H9 (cell line): ENCODE measurements around the gene TMPRSS3. TPM values are rescaled to one million over a fixed set of nuclear protein-coding genes. Genes with fewer than 3 reads are reported as not detected.

ENCODE experiments used
- DNase-seq: peaks from one replicate; pipeline ENCODE4 v3.0.0-alpha.2; 2017
- H2AFZ ChIP-seq: one replicate; pipeline ENCODE4 v1.6.1; 2013; ENCODE audit warnings: mild to moderate bottlenecking, low read length, control low read depth, moderate library complexity
- H2AK5ac ChIP-seq: 2 replicates; pipeline ENCODE4 v1.6.1; 2013; ENCODE audit warnings: low read length, control low read depth, mixed read lengths; ENCODE audit not compliant: insufficient read length
- H2BK120ac ChIP-seq: one replicate; pipeline ENCODE4 v1.6.1; 2013; ENCODE audit warnings: low read depth, mild to moderate bottlenecking, low read length, control low read depth, inconsistent platforms; ENCODE audit not compliant: poor library complexity, severe bottlenecking
- H2BK12ac ChIP-seq: 2 replicates; pipeline ENCODE4 v1.6.1; 2013; ENCODE audit warnings: low read length, control low read depth, mixed read lengths, low read depth; ENCODE audit not compliant: insufficient read length
- H2BK15ac ChIP-seq: 2 replicates; pipeline ENCODE4 v1.6.1; 2013; ENCODE audit warnings: low read depth, low read length, control low read depth
- H2BK20ac ChIP-seq: one replicate; pipeline ENCODE4 v1.6.1; 2013; ENCODE audit warnings: low read depth, mild to moderate bottlenecking, low read length, control low read depth, inconsistent platforms; ENCODE audit not compliant: poor library complexity, severe bottlenecking
- H2BK5ac ChIP-seq: 2 replicates; pipeline ENCODE4 v1.6.1; 2013; ENCODE audit warnings: low read length, control low read depth, mixed read lengths; ENCODE audit not compliant: insufficient read length
- H3K14ac ChIP-seq: 2 replicates; pipeline ENCODE4 v1.6.1; 2013; ENCODE audit warnings: low read length, control low read depth; ENCODE audit not compliant: insufficient read depth
- H3K18ac ChIP-seq: 2 replicates; pipeline ENCODE4 v1.6.1; 2013; ENCODE audit warnings: low read depth, mild to moderate bottlenecking, mixed read lengths, low read length, control low read depth; ENCODE audit not compliant: insufficient read length
- H3K23ac ChIP-seq: 2 replicates; pipeline ENCODE4 v1.6.1; 2013; ENCODE audit warnings: low read length, control low read depth, mixed read lengths, low read depth; ENCODE audit not compliant: insufficient read length
- H3K23me2 ChIP-seq: 2 replicates; pipeline ENCODE4 v1.6.1; 2013; ENCODE audit warnings: low read depth, mild to moderate bottlenecking, mixed read lengths, low read length, control low read depth; ENCODE audit not compliant: insufficient read length, poor library complexity, severe bottlenecking
- H3K27ac ChIP-seq: 2 replicates; pipeline ENCODE4 v1.5.1; 2013; ENCODE audit warnings: low read length, control low read depth, mixed read lengths, low read depth; ENCODE audit not compliant: insufficient read length
- H3K27me3 ChIP-seq: 2 replicates; pipeline ENCODE4 v1.6.1; 2013; ENCODE audit warnings: low read length, control low read depth, inconsistent platforms; ENCODE audit not compliant: insufficient read depth
- H3K4ac ChIP-seq: 2 replicates; pipeline ENCODE4 v1.6.1; 2013; ENCODE audit warnings: low read depth, mild to moderate bottlenecking, control low read depth, inconsistent platforms, low read length, moderate library complexity
- H3K4me1 ChIP-seq: 2 replicates; pipeline ENCODE4 v1.6.1; 2013; ENCODE audit warnings: low read length, control low read depth, inconsistent platforms; ENCODE audit not compliant: insufficient read depth
- H3K4me2 ChIP-seq: 2 replicates; pipeline ENCODE4 v1.6.1; 2013; ENCODE audit warnings: low read length, control low read depth, mixed read lengths; ENCODE audit not compliant: insufficient read length, insufficient read depth
- H3K56ac ChIP-seq: 2 replicates; pipeline ENCODE4 v1.6.1; 2013; ENCODE audit warnings: low read depth, mild to moderate bottlenecking, mixed read lengths, low read length, control low read depth; ENCODE audit not compliant: insufficient read length
- H3K79me1 ChIP-seq: 2 replicates; pipeline ENCODE4 v1.6.1; 2013; ENCODE audit warnings: low read depth, mild to moderate bottlenecking, moderate library complexity, low read length, control low read depth, inconsistent platforms; ENCODE audit not compliant: insufficient read depth, poor library complexity, severe bottlenecking
- H3K79me2 ChIP-seq: 2 replicates; pipeline ENCODE4 v1.6.1; 2013; ENCODE audit warnings: low read length, control low read depth, inconsistent platforms; ENCODE audit not compliant: insufficient read depth
- H3K9ac ChIP-seq: 2 replicates; pipeline ENCODE4 v1.6.1; 2013; ENCODE audit warnings: low read length, control low read depth, mixed read lengths; ENCODE audit not compliant: insufficient read length; ENCODE audit errors: extremely low read depth
- H3K9me3 ChIP-seq: one replicate; pipeline ENCODE4 v1.6.1; 2013; ENCODE audit warnings: low read depth, low read length, inconsistent platforms; ENCODE audit not compliant: control insufficient read depth
- H3T11ph ChIP-seq: one replicate; pipeline ENCODE4 v1.6.1; 2013; ENCODE audit warnings: mild to moderate bottlenecking, low read length, control low read depth, inconsistent platforms
- H4K20me1 ChIP-seq: one replicate; pipeline ENCODE4 v1.6.1; 2013; ENCODE audit not compliant: control insufficient read depth, insufficient read length, insufficient read depth
- H4K5ac ChIP-seq: 2 replicates; pipeline ENCODE4 v1.6.1; 2013; ENCODE audit warnings: low read depth, mild to moderate bottlenecking, mixed read lengths, low read length, control low read depth; ENCODE audit not compliant: insufficient read length
- H4K8ac ChIP-seq: replicated peaks from 2 replicates; pipeline ENCODE4 v1.6.1; 2013; ENCODE audit warnings: low read length, control low read depth, mixed read lengths, low read depth; ENCODE audit not compliant: insufficient read length
- H4K91ac ChIP-seq: 2 replicates; pipeline ENCODE4 v1.6.1; 2013; ENCODE audit warnings: low read depth, mild to moderate bottlenecking, moderate library complexity, mixed read lengths, low read length, control low read depth; ENCODE audit not compliant: insufficient read length
- H3K27ac Mint-ChIP-seq, 3 experiments: 2 replicates in 2 of 3; 3 replicates in 1 of 3; pipeline ENCODE4 v1.8.0; 2020 to 2021; ENCODE audit warnings: mixed read lengths in 3 of 3, mild to moderate bottlenecking in 1 of 3, moderate library complexity in 1 of 3
- H3K27me3 Mint-ChIP-seq: 2 replicates; pipeline ENCODE4 v1.8.0; 2021; ENCODE audit warnings: low read depth, mild to moderate bottlenecking, moderate library complexity, mixed read lengths
- H3K36me3 Mint-ChIP-seq, 3 experiments: 2 replicates in 2 of 3; 3 replicates in 1 of 3; pipeline ENCODE4 v1.8.0; 2020 to 2021; ENCODE audit warnings: low read depth in 3 of 3, mixed read lengths in 3 of 3; ENCODE audit not compliant: insufficient read depth in 1 of 3
- H3K4me1 Mint-ChIP-seq, 2 experiments: 2 replicates each; pipeline ENCODE4 v1.8.0; 2020; ENCODE audit warnings: mixed read lengths in 2 of 2
- H3K4me3 Mint-ChIP-seq, 2 experiments: 2 replicates in 1 of 2; 3 replicates in 1 of 2; pipeline ENCODE4 v1.8.0; 2020 to 2021; ENCODE audit warnings: mild to moderate bottlenecking in 2 of 2, mixed read lengths in 2 of 2, moderate library complexity in 1 of 2
- H3K9me3 Mint-ChIP-seq, 2 experiments: 2 replicates in 1 of 2; 3 replicates in 1 of 2; pipeline ENCODE4 v1.8.0; 2020; ENCODE audit warnings: mild to moderate bottlenecking in 2 of 2, mixed read lengths in 2 of 2, moderate library complexity in 1 of 2
- WGBS: extraction: QIAGEN DNeasy Blood & Tissue Kit; methylation state at CpG from one replicate; pipeline ENCODE4 v1.1.7; 2013; ENCODE audit warnings: missing lambda C conversion rate, low lambda C conversion rate, mixed read lengths; ENCODE audit not compliant: insufficient read length; ENCODE audit errors: extremely low coverage; 5-methylcytosine and 5-hydroxymethylcytosine counted together
- total RNA-seq: library from RNA; stranded (reverse); gene quantifications from 2 replicates; pipeline ENCODE4 v1.2.1, GENCODE V29; 2021
- TF ChIP-seq, protein P1 (sequence below): fragments of 200-600 bp; sonication (generic); conservative IDR thresholded peaks from 3 replicates; pipeline ENCODE4 v1.8.0; 2021; ENCODE audit warnings: antibody characterized with exemption, mild to moderate bottlenecking

Gene TMPRSS3
- total RNA-seq, 1 experiment from 2014 or later: 0.31 TPM

DNA sequence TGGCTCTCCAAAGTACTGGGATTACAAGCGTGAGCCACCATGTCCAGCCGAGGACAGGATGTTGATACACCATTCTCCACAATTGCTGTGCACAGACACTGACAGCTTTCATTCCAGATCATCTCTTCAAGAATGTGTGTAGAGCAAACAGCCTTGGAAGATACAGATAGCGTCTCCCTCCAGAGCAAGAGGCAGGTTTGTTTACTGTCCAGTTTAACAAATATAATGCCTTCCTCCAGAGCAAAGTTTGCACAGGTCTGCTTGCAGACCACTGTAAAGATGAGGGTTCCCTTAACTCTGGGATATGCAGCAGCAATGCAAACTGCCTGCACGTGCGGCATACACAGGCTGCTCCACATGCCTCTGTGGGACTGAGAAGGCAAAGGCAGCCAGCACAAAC, 4.6 kb downstream of the TMPRSS3 start:
- H2AFZ ChIP-seq: no peak overlapping the region
- WGBS: no CpG with 5 or more reads among the region's 5 CpGs
- H2BK5ac ChIP-seq: no peak overlapping the region

More for the DNA sequence above, 4.6 kb downstream of the TMPRSS3 start:
- H4K8ac ChIP-seq: no peak overlapping the region
- no peak overlapping the region for H2AK5ac ChIP-seq
- no peak overlapping the region for H2BK15ac ChIP-seq
- no peak for DNase-seq
- no peak overlapping the region for H2BK12ac ChIP-seq
- H3T11ph ChIP-seq: no peak overlapping the region
- no peaks in the 10 kb centered on the region for H3K23me2 ChIP-seq
- H3K23ac ChIP-seq: no peak overlapping the region
- H2BK20ac ChIP-seq: no peak overlapping the region
- H3K9me3 ChIP-seq: no peaks in the 10 kb centered on the region
- H3K4me3 Mint-ChIP-seq: no peak overlapping the region
- no peak overlapping the region for H3K4me2 ChIP-seq
- H3K27me3 Mint-ChIP-seq: peaks cover 23% of the 10 kb centered on the region
- H2BK120ac ChIP-seq: no peak overlapping the region
- no peak overlapping the region for H3K27ac ChIP-seq
- H3K9me3 Mint-ChIP-seq: peaks cover 0 to 7% of the 10 kb centered on the region in 2 experiments; a peak in 1 of 5 replicates
- TF ChIP-seq, protein P1, sequence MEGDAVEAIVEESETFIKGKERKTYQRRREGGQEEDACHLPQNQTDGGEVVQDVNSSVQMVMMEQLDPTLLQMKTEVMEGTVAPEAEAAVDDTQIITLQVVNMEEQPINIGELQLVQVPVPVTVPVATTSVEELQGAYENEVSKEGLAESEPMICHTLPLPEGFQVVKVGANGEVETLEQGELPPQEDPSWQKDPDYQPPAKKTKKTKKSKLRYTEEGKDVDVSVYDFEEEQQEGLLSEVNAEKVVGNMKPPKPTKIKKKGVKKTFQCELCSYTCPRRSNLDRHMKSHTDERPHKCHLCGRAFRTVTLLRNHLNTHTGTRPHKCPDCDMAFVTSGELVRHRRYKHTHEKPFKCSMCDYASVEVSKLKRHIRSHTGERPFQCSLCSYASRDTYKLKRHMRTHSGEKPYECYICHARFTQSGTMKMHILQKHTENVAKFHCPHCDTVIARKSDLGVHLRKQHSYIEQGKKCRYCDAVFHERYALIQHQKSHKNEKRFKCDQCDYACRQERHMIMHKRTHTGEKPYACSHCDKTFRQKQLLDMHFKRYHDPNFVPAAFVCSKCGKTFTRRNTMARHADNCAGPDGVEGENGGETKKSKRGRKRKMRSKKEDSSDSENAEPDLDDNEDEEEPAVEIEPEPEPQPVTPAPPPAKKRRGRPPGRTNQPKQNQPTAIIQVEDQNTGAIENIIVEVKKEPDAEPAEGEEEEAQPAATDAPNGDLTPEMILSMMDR: no peak
- H3K27me3 ChIP-seq: no peaks in the 10 kb centered on the region
- H3K27ac Mint-ChIP-seq: no peak overlapping the region
- no peak overlapping the region for H3K14ac ChIP-seq
- H3K36me3 Mint-ChIP-seq: peaks cover 0 to 2% (median 0%) of the 10 kb centered on the region in 3 experiments; a peak in 2 of 7 replicates
- H4K5ac ChIP-seq: no peak overlapping the region
- no peaks in the 10 kb centered on the region for H3K79me1 ChIP-seq
- no peaks in the 10 kb centered on the region for H3K79me2 ChIP-seq
- peaks cover 2% of the 10 kb centered on the region for H4K20me1 ChIP-seq
- H3K4me1 Mint-ChIP-seq: peaks cover 45% of the 10 kb centered on the region in 2 experiments
- no peak overlapping the region for H4K91ac ChIP-seq
- no peak overlapping the region for H3K4ac ChIP-seq
- peaks cover 6% of the 10 kb centered on the region; the same call in 1 of the 2 replicates for H3K4me1 ChIP-seq
- no peak overlapping the region for H3K56ac ChIP-seq
- H3K9ac ChIP-seq: no peak overlapping the region
- H3K18ac ChIP-seq: no peak overlapping the region
